GM13977 (cell line): ENCODE measurements around the gene B3GNT7.

Source experiments
- DNase-seq: peaks from one replicate; pipeline ENCODE4 v3.0.0; 2012; ENCODE audit warnings: low spot score
- in situ Hi-C: fragments of 300-500 bp; cut with MboI; formaldehyde crosslinking; loops from one replicate; pipeline ENCODE4 v1.12.0; 2022; ENCODE audit warnings: low sequenced_read_pairs, low pct_unique_long_range_greater_than_20kb, mixed read lengths, inconsistent platforms; ENCODE audit not compliant: unreplicated experiment
- TF ChIP-seq, protein P1 (sequence below): IDR thresholded peaks from 2 replicates; pipeline ENCODE4 v1.5.1; 2012; ENCODE audit warnings: mild to moderate bottlenecking, control low read depth; ENCODE audit not compliant: insufficient read depth; ENCODE audit errors: extremely low read depth, missing control alignments

Gene B3GNT7

DNA sequence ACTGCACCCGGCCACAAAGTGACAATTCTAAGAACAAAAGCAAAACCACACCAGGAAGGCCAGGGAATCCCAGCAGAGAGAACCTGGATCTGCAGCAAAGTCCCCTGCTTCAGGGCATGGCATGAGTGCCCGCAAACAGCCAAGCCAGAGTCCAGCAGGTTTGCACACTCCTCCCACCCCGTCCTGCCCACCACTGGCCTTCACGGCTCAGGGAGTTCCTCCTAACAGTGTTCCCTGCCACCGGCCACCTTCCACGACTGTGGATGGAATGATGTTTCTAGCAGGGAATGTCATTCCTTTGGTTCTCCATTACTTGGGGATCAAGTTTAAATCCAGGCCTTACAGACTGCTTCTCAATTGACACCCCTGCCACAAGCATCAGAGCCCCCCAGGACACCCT is 42.0 kb upstream of the B3GNT7 start:
- DNase-seq: no peak
- TF ChIP-seq, protein P1, sequence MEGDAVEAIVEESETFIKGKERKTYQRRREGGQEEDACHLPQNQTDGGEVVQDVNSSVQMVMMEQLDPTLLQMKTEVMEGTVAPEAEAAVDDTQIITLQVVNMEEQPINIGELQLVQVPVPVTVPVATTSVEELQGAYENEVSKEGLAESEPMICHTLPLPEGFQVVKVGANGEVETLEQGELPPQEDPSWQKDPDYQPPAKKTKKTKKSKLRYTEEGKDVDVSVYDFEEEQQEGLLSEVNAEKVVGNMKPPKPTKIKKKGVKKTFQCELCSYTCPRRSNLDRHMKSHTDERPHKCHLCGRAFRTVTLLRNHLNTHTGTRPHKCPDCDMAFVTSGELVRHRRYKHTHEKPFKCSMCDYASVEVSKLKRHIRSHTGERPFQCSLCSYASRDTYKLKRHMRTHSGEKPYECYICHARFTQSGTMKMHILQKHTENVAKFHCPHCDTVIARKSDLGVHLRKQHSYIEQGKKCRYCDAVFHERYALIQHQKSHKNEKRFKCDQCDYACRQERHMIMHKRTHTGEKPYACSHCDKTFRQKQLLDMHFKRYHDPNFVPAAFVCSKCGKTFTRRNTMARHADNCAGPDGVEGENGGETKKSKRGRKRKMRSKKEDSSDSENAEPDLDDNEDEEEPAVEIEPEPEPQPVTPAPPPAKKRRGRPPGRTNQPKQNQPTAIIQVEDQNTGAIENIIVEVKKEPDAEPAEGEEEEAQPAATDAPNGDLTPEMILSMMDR: no peak
- in situ Hi-C loops: no loop called here

DNA sequence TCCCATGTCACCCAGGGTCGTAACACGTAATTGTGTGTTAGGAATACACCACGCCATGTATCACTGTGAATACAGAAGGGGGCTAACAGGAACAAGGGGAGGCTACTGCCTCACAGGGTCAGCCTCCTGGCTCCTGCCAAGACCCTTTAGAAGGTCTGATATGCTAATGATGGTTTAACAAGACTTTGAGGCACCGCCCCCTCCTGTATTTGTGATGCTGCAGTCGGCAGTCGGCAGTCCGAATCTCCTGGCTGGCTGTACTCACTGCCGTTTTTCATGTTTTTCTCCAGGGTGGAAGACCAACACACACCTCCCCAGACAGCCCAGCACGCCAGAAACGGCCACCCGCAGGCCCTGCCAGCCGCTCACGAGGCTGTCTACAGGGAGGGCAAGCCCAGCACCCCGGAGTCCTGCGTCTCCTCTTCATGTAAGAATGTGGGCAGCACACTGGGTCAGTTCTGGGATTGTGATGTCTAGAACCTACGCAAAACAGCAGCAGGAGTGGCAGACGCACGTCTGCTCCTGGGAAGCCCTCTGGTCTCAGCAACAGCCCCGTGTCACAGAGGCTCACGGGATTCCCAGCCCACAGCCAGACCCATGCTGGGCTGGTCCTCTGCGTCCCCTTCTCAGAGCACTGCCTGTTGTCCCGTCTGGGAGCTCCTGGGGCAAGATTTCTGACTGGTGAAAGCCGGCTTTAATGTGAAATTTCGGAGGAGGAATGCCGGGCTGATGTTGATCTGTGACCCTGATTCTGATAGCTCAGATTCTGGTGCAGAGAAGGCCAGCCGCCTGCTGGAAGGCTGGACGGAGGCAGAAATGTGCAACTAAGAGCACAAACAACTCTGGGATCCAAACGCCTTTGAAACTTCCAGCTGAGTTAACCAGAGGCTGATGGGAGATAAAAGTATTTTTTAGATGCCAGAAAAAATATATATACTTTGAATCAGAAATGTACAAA is 39.7 kb upstream of the B3GNT7 start:
- TF ChIP-seq, protein P1: no peak
- DNase-seq: no peak
- in situ Hi-C loops: no loop called here

DNA sequence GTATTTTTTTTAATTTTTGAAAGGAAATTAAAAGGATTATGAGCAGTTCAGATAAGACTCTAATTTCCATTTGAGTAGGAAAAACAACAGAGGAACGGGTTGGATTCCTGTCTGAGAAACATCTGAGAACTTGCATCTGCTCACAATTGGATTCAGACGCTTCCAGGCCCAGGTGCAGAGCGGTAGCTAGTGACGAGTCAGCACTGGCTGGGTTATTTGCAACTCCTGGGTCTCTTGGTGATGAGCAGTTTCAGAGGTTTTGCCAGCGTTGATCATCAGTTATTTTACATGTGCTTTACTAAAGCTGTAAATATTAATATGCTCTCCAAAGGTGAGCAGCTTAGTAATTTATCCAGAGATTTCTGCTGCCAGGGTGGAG is 39.1 kb upstream of the B3GNT7 start:
- in situ Hi-C loops: no loop called here

DNA sequence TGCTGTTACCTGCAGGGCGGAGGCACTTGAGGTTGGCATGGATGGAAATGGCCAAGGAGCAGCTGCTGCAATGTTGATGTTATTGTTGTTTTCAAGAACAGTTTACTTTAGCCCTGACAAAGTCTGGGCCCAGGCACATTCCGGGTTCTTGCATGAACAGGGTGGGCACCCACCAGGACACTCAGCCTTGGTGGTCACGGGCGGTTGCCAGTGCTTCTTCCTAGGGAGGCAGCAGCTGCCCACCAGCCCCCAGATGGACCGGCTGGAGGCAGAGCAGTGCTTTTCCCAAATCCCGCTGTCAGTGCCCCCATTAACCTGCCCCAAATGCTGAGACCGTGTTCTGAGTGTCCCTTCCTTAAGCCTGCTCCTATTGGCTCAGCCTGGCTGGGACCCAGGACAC is 38.5 kb upstream of the B3GNT7 start:
- TF ChIP-seq, protein P1: no peak
- in situ Hi-C loops: no loop called here

More for the DNA sequence above, 39.1 kb upstream of the B3GNT7 start:
- TF ChIP-seq, protein P1: no peak
- no peak for DNase-seq

DNA sequence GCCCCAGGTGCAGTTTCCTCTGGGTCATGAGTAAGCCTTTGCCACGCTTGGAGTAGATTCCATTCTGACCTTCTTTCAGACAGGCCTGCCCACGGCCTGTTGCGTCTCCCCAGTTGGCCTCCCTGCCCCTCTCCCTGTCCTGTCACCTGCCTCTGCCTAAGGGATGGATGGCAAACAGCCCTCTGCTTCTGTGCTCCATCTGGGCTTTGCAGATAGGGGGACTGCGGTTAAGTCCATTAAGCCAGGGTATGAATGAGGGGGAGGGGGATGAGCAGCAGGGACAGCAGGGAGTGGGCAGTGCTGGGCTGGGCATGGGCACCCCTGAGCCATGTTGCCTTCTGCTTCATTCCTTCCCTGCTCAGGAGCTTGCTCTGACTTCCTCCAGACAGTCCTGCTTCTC is 37.6 kb upstream of the B3GNT7 start:
- DNase-seq: no peak
- TF ChIP-seq, protein P1: no peak
- in situ Hi-C loops: no loop called here

More for the DNA sequence above, 38.5 kb upstream of the B3GNT7 start:
- no peak for DNase-seq

DNA sequence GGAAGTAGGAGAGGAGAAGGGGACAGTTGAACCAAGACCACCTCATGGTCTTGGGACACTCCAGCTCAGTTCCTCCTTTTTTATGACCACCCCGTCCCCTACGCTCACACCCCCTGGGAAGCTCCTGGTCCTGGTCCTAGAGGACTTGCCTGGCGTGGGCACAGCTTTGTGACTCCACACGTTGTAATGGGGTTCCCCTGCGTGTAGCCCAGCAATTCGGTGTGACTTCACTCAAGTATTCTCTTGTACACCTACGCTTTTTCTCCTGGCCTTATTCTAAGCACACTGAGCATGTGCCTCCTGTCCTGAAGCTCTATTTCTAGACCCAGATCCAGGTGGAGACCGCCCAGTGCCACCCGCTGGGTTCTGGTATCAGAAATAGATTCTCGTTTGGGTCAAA is 36.1 kb upstream of the B3GNT7 start:
- no peak for DNase-seq
- TF ChIP-seq, protein P1: no peak
- in situ Hi-C loops: no loop called here
